Osteoblast (primary cell): ENCODE measurements around the gene JARID2. TPM values are rescaled to one million over a fixed set of nuclear protein-coding genes. Genes with fewer than 3 reads are reported as not detected.

ENCODE experiments used
- DNase-seq: peaks from one replicate; pipeline ENCODE4 v3.0.0; 2011; ENCODE audit warnings: low spot score, mixed read lengths; ENCODE audit not compliant: insufficient read length; ENCODE audit errors: missing footprints
- H2AFZ ChIP-seq: 2 replicates; pipeline ENCODE4 v1.6.0; 2011; ENCODE audit warnings: mild to moderate bottlenecking, low read length
- H3K27ac ChIP-seq: 2 replicates; pipeline ENCODE4 v1.5.1; 2011; ENCODE audit warnings: mild to moderate bottlenecking, low read depth, low read length, moderate library complexity
- H3K27me3 ChIP-seq: 2 replicates; pipeline ENCODE4 v1.6.0; 2012; ENCODE audit warnings: mild to moderate bottlenecking, control low read depth, inconsistent platforms, low read length, moderate library complexity; ENCODE audit not compliant: insufficient read depth
- H3K36me3 ChIP-seq: 2 replicates; pipeline ENCODE4 v1.5.1; 2011; ENCODE audit warnings: mild to moderate bottlenecking, low read length, control low read depth, moderate library complexity; ENCODE audit not compliant: insufficient read depth
- H3K4me1 ChIP-seq: 2 replicates; pipeline ENCODE4 v1.5.1; 2011; ENCODE audit warnings: mild to moderate bottlenecking, low read length, control low read depth, moderate library complexity; ENCODE audit not compliant: insufficient read depth
- H3K4me2 ChIP-seq: 2 replicates; pipeline ENCODE4 v1.6.0; 2011; ENCODE audit warnings: mild to moderate bottlenecking, low read length; ENCODE audit not compliant: insufficient read depth
- H3K4me3 ChIP-seq: fragments of 200-600 bp; sonication (generic); 3 replicates; pipeline ENCODE4 v1.5.1; 2012; ENCODE audit warnings: mild to moderate bottlenecking, low read length, inconsistent platforms; ENCODE audit not compliant: insufficient read depth
- H3K79me2 ChIP-seq: 2 replicates; pipeline ENCODE4 v1.6.0; 2012; ENCODE audit warnings: mild to moderate bottlenecking, low read length, control low read depth, inconsistent platforms; ENCODE audit not compliant: insufficient read depth
- H3K9me3 ChIP-seq: 2 replicates; pipeline ENCODE4 v1.5.1; 2011; ENCODE audit warnings: low read depth, low read length, control low read depth
- H4K20me1 ChIP-seq: 2 replicates; pipeline ENCODE4 v1.6.0; 2012; ENCODE audit warnings: mild to moderate bottlenecking, low read length, control low read depth; ENCODE audit not compliant: insufficient read depth
- total RNA-seq: library from RNA; depleted of rRNA; stranded (reverse); fragments of >200 nt; gene quantifications from 2 replicates; pipeline ENCODE4 v1.2.3, GENCODE V29; 2012
- TF ChIP-seq, protein P1 (sequence below): IDR thresholded peaks from 2 replicates; pipeline ENCODE4 v1.5.1; 2011; ENCODE audit warnings: mild to moderate bottlenecking, low read depth, low read length, moderate library complexity; ENCODE audit errors: extremely low read depth

The JARID2 gene
- total RNA-seq, 1 donor = 10.5 TPM

DNA sequence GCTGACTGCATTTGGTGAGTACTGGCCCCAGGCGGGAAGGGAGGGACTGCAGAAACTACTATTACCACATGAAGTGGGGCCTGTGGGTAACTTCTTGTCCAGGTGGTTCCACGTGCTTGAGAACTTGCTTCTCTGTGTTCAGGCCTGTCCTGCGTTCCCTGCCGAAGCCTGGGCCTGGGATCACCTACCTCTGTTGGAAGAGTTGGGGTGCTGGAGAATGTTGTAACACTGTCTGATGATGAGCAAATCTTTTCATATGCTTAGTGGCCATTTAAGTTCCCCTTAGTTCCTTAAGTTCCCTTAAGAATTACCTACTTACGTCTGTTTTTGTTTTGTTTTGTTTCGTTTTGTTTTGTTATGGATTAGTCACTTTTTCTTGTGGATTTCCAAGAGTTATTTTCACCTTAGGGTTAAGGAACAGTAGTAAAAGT, 262.6 kb downstream of the JARID2 start:
- DNase-seq = peak; percentile 52
- no peak overlapping the region for H2AFZ ChIP-seq
- H3K36me3 ChIP-seq = peaks cover 22% of the 10 kb centered on the region
- peaks cover 16% of the 10 kb centered on the region for H3K4me1 ChIP-seq
- peaks cover 18% of the 10 kb centered on the region for H3K79me2 ChIP-seq
- H4K20me1 ChIP-seq = peaks cover 28% of the 10 kb centered on the region
- H3K4me3 ChIP-seq = no peak overlapping the region
- H3K4me2 ChIP-seq = no peak overlapping the region
- H3K27ac ChIP-seq = no peak overlapping the region
- TF ChIP-seq, protein P1, sequence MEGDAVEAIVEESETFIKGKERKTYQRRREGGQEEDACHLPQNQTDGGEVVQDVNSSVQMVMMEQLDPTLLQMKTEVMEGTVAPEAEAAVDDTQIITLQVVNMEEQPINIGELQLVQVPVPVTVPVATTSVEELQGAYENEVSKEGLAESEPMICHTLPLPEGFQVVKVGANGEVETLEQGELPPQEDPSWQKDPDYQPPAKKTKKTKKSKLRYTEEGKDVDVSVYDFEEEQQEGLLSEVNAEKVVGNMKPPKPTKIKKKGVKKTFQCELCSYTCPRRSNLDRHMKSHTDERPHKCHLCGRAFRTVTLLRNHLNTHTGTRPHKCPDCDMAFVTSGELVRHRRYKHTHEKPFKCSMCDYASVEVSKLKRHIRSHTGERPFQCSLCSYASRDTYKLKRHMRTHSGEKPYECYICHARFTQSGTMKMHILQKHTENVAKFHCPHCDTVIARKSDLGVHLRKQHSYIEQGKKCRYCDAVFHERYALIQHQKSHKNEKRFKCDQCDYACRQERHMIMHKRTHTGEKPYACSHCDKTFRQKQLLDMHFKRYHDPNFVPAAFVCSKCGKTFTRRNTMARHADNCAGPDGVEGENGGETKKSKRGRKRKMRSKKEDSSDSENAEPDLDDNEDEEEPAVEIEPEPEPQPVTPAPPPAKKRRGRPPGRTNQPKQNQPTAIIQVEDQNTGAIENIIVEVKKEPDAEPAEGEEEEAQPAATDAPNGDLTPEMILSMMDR = no peak
- H3K27me3 ChIP-seq = no peaks in the 10 kb centered on the region
- H3K9me3 ChIP-seq = no peaks in the 10 kb centered on the region

DNA sequence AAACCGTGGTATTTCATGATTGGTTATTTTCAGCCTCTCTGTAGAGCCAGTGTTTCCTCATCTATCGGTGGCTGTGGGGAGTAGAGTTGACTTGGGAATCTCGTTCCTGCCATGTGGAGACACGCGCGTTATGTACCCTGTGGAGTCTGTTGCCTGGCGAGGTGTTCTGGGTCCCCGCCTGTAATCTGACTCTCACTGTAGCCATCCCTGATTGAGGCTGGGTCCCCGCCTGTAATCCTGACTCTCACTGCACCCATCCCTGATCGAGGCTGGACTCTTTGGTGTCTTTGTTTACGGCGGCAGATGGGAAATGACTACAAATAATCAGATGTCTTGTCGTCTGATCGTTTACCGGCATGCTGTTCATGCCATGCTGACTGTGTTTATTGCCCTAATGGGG, 263.1 kb downstream of the JARID2 start:
- no peak for DNase-seq
- peaks cover 16% of the 10 kb centered on the region for H3K4me1 ChIP-seq
- no peak overlapping the region for H3K27ac ChIP-seq
- TF ChIP-seq, protein P1 = no peak
- no peaks in the 10 kb centered on the region for H3K9me3 ChIP-seq
- peaks cover 23% of the 10 kb centered on the region for H4K20me1 ChIP-seq
- H2AFZ ChIP-seq = no peak overlapping the region
- H3K4me2 ChIP-seq = no peak overlapping the region
- no peaks in the 10 kb centered on the region for H3K27me3 ChIP-seq
- peaks cover 26% of the 10 kb centered on the region for H3K36me3 ChIP-seq
- H3K4me3 ChIP-seq = no peak overlapping the region
- peaks cover 18% of the 10 kb centered on the region for H3K79me2 ChIP-seq

DNA sequence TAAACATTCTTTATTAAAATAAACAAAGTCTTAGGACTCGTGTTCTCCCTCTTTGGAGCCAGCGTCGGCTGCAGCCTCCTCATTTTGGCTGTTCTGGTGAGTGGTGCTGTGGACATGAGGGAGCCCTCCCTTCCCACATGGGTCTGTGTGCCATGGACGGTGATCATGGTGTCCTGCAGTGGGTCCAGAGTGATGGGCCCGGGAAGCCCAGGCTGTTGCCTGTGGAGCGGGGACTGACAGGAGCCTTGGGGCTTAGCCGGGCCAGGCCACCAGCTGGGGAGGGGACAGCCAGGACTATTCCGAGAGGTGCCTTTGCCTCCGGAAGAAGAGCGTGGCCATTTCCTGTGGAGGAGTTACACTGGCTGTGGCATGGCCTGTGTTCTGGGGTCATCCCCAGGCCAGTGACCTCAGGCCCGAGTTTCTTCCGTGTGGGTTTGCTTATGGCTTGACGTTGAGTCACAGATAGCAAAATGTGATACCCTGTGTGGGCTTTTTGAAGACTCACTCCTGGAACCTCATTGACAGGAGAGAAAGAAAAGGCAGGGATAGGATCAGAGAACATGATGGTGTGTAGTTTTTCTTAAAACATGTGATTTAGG, 263.6 kb downstream of the JARID2 start:
- Histone ChIP-seq H3K79me2 (peaks cover 18% of the 10 kb centered on the region), H3K36me3 (peaks cover 26% of the 10 kb centered on the region), H2AFZ (no peak overlapping the region), H3K9me3 (no peaks in the 10 kb centered on the region), H4K20me1 (peaks cover 18% of the 10 kb centered on the region), H3K4me3 (no peak overlapping the region), H3K27me3 (no peaks in the 10 kb centered on the region), H3K4me1 (peaks cover 14% of the 10 kb centered on the region), H3K27ac (no peak overlapping the region), H3K4me2 (no peak overlapping the region)
- peak; percentile 44 for DNase-seq
- TF ChIP-seq, protein P1 = no peak

DNA sequence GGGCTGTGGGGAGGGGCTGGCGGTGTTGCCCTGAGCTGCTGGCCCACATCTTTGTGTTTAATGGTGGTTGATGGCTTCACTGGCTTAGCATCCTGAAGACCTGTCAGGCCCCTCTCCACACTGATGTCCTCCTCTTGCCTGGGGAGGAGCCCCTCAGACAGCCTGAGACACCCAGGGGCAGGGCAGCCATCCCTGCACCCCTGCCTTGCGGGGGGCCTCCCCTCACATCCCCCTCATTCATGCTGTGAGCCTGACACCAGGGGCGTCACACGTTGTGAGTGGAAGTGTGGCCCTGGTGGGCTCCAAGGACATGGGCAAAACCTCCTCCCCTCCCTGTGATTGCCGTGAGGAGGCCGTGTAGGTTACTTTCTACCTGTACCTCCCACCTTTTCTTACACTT, 264.3 kb downstream of the JARID2 start:
- Histone ChIP-seq H2AFZ (no peak overlapping the region), H3K36me3 (peaks cover 27% of the 10 kb centered on the region), H3K4me1 (peaks cover 10% of the 10 kb centered on the region), H3K79me2 (peaks cover 18% of the 10 kb centered on the region), H3K4me3 (no peak overlapping the region), H3K4me2 (no peak overlapping the region), H3K27ac (no peak overlapping the region), H4K20me1 (peaks cover 18% of the 10 kb centered on the region), H3K27me3 (no peaks in the 10 kb centered on the region), H3K9me3 (no peaks in the 10 kb centered on the region)
- TF ChIP-seq, protein P1 = no peak
- no peak for DNase-seq
